ENCODE data around the gene MGRN1.

DNA sequence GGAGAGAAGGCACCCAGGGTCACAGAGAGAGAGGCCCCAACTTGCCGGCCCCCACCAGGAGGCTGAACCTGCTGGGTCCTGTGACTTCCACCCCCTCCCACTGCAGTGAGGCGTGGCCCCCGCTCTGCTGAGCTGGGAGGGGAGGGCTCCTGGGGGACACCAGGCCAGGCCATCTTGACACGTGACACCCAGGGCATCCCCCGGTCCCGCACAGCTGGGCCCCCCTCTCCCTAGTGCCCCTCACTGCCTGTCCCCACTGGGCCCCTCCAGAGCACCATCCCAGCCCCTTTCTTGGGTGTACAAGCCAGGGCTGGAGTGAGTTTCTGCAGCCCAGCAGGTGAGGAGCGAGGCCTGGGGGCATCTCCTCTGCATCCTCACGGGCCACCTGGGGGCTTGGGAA, 22.3 kb upstream of the MGRN1 start:
- TF ChIP-seq CTCF (conservative IDR thresholded peaks at IDR 0.05 in 1 of 2, IDR thresholded peaks at IDR 0.05 in 1 of 2; ENCODE audit: extremely low read depth in 1 of 2, insufficient read depth in 1 of 2, low read depth in 1 of 2, low read length in 2 of 2) (no peak), EZH2 (IDR thresholded peaks at IDR 0.05; ENCODE audit: borderline replicate concordance, low read length) (no peak)

All from mammary epithelial cell (primary cell).